Measurements from ENCODE around the gene DNAJC4.

The DNAJC4 gene

GRCh38 chr11:64208796-64209562, 21.4 kb upstream of the DNAJC4 start:
- DNase-seq: no peak

GRCh38 chr11:64209563-64209843, 20.8 kb upstream of the DNAJC4 start:
- DNase-seq: no peak

- DNase-seq: no peak
Measured at GRCh38 chr11:64210301-64211020, 19.9 kb upstream of the DNAJC4 start.

GRCh38 chr11:64211181-64211872, 19.0 kb upstream of the DNAJC4 start:
- no peak for DNase-seq

- no peak for DNase-seq
Measured at GRCh38 chr11:64216879-64217278, 13.5 kb upstream of the DNAJC4 start.

GRCh38 chr11:64218628-64219353, 11.6 kb upstream of the DNAJC4 start:
- no peak for DNase-seq

GRCh38 chr11:64219354-64219684, 11.0 kb upstream of the DNAJC4 start:
- no peak for DNase-seq

- no peak for DNase-seq
Measured at GRCh38 chr11:64219755-64220154, 10.6 kb upstream of the DNAJC4 start.

- no peak for DNase-seq
Measured at GRCh38 chr11:64220271-64220670, 10.1 kb upstream of the DNAJC4 start.

GRCh38 chr11:64220798-64221197, 9.6 kb upstream of the DNAJC4 start:
- DNase-seq: no peak

GRCh38 chr11:64222651-64223000, 7.7 kb upstream of the DNAJC4 start:
- no peak for DNase-seq

- DNase-seq: no peak
Measured at GRCh38 chr11:64223001-64223651, 7.2 kb upstream of the DNAJC4 start.

- DNase-seq: no peak
Measured at GRCh38 chr11:64224151-64224890, 6.0 kb upstream of the DNAJC4 start.

- DNase-seq: no peak
Measured at GRCh38 chr11:64224891-64225607, 5.3 kb upstream of the DNAJC4 start.

GRCh38 chr11:64225608-64226506, 4.5 kb upstream of the DNAJC4 start, which contains the start of the genes NUDT22 and TRPT1:
NUDT22 (plus strand) TSS chr11:64226274; CDS start chr11:64226653, 379 bp downstream.
TRPT1 (minus strand) TSS chr11:64226186; CDS start chr11:64225860, 326 bp downstream.
- DNase-seq: peak; percentile 82

GRCh38 chr11:64226507-64227051, 3.8 kb upstream of the DNAJC4 start:
- DNase-seq: no peak

- no peak for DNase-seq
Measured at GRCh38 chr11:64227405-64227956, 2.9 kb upstream of the DNAJC4 start.

- DNase-seq: no peak
Measured at GRCh38 chr11:64229090-64229743, 1.1 kb upstream of the DNAJC4 start.

GRCh38 chr11:64229744-64230170, 591 bp upstream of the DNAJC4 start:
- no peak for DNase-seq

All from fibroblast of skin of abdomen (primary cell).